Activated naive CD4-positive, alpha-beta T cell treated with anti-CD3 and anti-CD28 coated beads, Interleukin-2, amount 50 U/mL, for 24 hours (primary cell): ENCODE results near the gene SEPTIN1.
"Not testable (repeated sequence)": the region's sequence is repeated elsewhere in the genome, so short reads cannot be mapped to it uniquely, and the experiment has no call there.

Experiments used
- H3K27ac Mint-ChIP-seq: one replicate; pipeline ENCODE4 v1.8.0; 2021; ENCODE audit warnings: mild to moderate bottlenecking, mixed read lengths
- H3K27me3 Mint-ChIP-seq: one replicate; pipeline ENCODE4 v1.8.0; 2021; ENCODE audit warnings: mixed read lengths
- H3K36me3 Mint-ChIP-seq: one replicate; pipeline ENCODE4 v1.8.0; 2021; ENCODE audit warnings: mixed read lengths
- H3K4me1 Mint-ChIP-seq: one replicate; pipeline ENCODE4 v1.8.0; 2021; ENCODE audit warnings: mixed read lengths
- H3K4me3 Mint-ChIP-seq: one replicate; pipeline ENCODE4 v1.8.0; 2021; ENCODE audit warnings: mild to moderate bottlenecking, mixed read lengths
- H3K9me3 Mint-ChIP-seq: one replicate; pipeline ENCODE4 v1.8.0; 2021; ENCODE audit warnings: mixed read lengths

Gene SEPTIN1

DNA sequence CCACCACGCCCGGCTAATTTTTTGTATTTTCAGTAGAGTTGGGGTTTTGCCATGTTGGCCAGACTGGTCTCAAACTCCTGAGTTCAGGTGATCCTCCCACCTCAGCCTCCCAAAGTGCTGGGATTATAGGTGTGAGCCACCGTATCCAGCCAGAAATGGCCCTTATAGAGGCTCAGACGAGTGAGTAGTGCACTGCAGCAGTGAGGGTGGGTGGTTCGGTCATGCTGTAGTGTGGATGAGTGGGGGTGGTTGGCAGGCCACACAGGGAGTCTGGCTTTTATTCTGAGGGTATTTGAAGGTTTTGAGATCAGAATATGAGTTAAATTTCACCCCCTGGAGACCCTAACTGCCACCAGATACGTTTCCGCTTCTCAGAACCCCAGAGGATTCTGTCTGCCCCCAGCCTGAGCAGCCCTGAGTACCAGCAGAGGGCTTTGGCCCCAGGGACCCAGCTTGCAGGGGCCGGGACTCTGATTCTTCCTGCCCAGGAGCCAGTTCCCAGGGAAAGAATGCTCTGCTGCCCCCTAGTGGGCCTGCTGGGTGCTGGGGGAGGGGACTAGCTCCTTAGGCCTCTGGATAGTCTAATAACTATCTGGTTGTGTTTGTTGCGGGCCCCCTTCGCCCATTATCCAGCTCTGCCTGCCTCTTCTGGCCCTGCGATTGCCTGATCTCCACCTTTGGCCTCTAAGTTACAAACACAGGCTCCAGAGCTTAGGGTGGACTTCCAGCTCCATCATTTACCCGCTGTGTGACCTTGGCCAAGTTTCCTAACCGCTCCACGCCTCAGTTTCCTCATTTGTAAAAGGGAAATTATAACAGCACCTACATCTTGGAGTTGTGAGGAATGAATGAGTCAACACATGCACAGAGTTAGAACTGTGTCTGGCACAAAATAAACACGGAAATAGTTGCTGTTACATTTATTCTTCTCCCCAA lies 27.0 kb upstream of the SEPTIN1 start:
- no peaks in the 10 kb centered on the region for H3K9me3 Mint-ChIP-seq
- H3K4me1 Mint-ChIP-seq, result peaks cover 32% of the 10 kb centered on the region
- peak overlapping the region; percentile 81 for H3K4me3 Mint-ChIP-seq
- peaks cover 5% of the 10 kb centered on the region for H3K36me3 Mint-ChIP-seq
- no peak overlapping the region for H3K27ac Mint-ChIP-seq
- no peaks in the 10 kb centered on the region for H3K27me3 Mint-ChIP-seq

DNA sequence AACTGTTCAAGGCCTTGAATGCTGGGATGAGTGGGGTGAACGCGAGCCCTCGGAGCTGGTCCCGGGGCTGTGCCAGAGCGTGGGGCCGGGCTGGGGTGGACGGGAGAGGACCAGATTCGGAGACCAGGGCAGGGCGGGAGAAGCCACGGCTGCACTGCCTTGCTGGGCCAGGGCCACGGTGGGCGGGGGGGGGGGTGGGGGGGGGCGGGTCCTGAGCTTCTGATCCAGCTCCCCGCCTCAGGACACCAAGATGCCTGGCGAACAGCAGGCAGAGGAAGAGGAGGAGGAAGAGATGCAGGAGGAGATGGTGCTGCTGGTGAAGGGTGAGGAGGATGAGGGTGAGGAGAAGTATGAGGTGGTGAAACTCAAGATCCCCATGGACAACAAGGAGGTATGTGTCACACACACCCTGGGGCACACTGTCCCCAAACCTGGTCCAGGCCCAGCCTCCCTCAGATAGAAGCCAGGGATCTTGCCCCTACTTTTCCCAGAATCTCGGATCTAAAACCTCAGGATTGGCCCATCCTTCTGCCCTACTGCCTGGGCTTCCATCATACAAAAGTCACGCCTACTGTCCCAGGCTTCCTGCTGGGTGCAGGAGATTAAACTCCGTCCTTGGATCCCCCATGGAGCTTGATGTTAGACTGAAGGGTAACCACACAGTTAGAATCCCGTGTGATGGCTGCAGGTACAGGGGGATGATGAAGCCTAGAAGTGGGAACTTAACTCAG lies 25.6 kb upstream of the SEPTIN1 start:
- Mint-ChIP-seq H3K27ac (peak overlapping the region; percentile 79), H3K36me3 (peaks cover 5% of the 10 kb centered on the region), H3K9me3 (no peaks in the 10 kb centered on the region), H3K4me1 (peaks cover 27% of the 10 kb centered on the region), H3K4me3 (peak overlapping the region; percentile 81), H3K27me3 (no peaks in the 10 kb centered on the region)

DNA sequence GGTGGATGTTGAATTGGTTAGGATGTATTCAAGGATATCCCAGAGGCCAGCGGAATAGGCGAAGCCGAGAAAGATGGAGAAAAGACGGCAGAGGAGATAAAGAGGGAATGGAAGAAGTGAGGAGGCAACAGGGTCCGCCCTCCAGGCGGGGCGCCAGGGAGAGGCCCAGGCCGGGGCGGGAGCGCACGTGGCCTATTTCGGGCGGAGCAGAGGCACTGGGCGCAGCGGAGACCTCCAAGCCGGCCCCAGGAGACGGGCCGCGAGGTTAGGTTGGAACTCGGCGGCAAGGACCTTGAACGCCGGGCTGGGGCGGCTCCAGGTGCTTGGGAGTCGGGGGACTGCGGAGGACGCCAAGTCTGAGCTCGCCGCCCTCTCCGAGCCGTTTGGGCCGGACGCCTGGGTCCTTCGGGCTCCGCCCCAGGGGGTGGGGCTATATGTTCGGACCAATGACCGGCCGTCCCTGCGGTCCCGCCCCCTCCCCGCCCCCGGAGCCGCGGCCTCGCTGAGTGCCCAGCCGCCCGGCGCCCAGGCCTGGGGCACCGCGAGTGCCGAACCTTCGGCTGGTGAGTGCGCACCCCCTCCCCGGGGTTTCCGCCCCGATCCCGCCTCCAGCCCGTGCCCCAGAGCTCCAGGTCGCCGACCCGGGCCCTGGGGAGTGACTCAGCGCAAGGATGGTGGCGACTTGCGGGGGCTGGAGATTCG lies 24.9 kb upstream of the SEPTIN1 start, which contains the start of gene ZNF771:
Gene ZNF771 (plus strand): TSS at position 505 of the 702 bp plus-strand sequence. CDS start 448 bp downstream, outside the sequence.
- peaks cover 27% of the 10 kb centered on the region for H3K4me1 Mint-ChIP-seq
- H3K9me3 Mint-ChIP-seq, result no peaks in the 10 kb centered on the region
- peak within 1 kb of the TSS; percentile 95 for H3K4me3 Mint-ChIP-seq
- H3K27ac Mint-ChIP-seq, result peak within 1 kb of the TSS; percentile 100
- H3K36me3 Mint-ChIP-seq, result peaks cover 5% of the 10 kb centered on the region
- H3K27me3 Mint-ChIP-seq, result no peaks in the 10 kb centered on the region

DNA sequence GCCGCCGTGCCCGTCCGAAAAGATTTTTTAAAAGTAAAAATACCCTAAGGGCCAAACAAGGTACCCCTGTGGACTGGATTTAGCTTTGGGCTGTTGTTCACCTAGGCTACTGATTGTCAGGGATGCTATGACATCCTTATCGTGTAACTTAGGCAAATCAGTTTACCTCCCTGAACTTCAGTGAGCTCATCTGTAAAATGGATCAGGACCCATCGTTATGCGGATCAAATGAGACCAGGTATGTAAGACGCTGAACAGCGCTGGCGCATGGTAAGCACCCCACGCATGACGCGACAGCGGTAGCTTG lies 24.4 kb upstream of the SEPTIN1 start:
- Mint-ChIP-seq H3K4me1 (peaks cover 24% of the 10 kb centered on the region), H3K27ac (peak overlapping the region; percentile 100), H3K9me3 (no peaks in the 10 kb centered on the region), H3K4me3 (peak overlapping the region; percentile 95), H3K27me3 (no peaks in the 10 kb centered on the region), H3K36me3 (peaks cover 2% of the 10 kb centered on the region)

DNA sequence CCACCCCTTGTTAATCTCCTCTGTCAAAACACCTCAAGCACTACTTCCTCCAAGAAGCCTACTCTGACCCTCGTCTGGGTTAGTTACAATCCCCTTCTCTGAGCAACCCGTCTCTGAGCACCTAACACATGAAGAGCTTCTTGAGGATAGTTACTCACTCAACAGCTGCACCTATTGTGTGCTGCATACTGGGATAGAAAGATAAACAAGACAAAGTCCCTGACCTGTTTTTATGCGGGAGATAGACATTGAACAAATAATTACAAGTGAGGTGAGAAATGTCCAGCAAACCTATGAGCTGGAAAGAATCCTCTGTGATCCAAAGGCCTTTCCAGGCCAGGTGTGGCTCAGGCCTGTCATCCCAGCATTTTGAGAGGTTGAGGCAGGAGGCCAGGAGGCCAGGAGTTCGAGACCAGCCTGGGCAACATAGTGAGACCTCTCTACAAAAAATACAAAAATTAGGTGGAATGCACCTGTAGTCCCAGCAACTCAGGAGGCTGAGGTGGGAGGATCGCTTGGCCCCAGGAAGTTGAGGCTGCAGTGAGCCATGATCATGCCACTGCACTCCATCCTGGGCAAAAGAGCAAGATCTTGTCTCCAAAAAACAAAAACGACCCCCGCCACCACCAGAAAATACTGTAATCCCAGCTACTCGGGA lies 19.5 kb upstream of the SEPTIN1 start:
- Mint-ChIP-seq H3K36me3 (peaks cover 2% of the 10 kb centered on the region), H3K27ac (peak overlapping the region; percentile 72), H3K9me3 (no peaks in the 10 kb centered on the region)

DNA sequence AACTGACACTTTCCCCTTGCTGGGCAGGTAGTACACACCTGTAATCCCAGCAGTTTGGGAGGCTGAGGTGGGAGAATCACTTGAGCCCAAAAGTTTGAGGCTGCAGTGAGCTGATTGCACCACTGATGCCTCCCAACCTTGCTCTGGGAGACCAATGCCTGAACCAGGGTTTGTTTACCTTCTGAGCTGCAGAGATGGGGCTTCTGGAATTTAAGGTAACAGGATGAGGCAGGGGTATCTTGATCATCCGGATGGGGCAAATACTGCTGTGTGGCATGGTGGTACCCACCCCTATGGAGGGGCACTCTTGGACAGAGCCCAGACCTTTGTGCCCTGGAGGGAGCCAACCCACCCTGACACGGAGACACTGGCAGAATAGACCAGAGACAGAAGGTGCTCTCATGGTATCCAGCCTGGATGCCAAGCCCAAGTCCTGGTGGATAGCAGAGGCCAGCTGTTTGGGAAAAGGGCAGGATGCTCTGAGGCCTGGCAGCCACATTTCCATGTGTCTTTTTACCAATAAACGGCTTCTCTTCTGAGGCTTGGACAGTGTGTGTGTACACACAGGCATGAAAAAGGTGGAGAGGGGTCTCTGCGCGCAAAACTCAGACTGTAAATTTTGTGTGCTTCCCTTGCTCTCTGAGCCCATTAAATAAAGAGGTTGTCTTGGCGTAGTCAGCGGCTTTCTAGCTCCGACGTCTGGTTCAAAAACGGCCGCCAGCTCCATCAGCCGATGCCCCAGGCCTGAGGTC lies 17.2 kb upstream of the SEPTIN1 start:
- Mint-ChIP-seq H3K27ac (peak overlapping the region; percentile 79), H3K4me3 (peak overlapping the region; percentile 89), H3K27me3 (no peaks in the 10 kb centered on the region), H3K9me3 (no peaks in the 10 kb centered on the region), H3K36me3 (peaks cover 2% of the 10 kb centered on the region), H3K4me1 (peaks cover 43% of the 10 kb centered on the region)

More for the DNA sequence above, 19.5 kb upstream of the SEPTIN1 start:
- H3K4me1 Mint-ChIP-seq, result peaks cover 33% of the 10 kb centered on the region
- H3K4me3 Mint-ChIP-seq, result peak overlapping the region; percentile 89
- no peaks in the 10 kb centered on the region for H3K27me3 Mint-ChIP-seq

DNA sequence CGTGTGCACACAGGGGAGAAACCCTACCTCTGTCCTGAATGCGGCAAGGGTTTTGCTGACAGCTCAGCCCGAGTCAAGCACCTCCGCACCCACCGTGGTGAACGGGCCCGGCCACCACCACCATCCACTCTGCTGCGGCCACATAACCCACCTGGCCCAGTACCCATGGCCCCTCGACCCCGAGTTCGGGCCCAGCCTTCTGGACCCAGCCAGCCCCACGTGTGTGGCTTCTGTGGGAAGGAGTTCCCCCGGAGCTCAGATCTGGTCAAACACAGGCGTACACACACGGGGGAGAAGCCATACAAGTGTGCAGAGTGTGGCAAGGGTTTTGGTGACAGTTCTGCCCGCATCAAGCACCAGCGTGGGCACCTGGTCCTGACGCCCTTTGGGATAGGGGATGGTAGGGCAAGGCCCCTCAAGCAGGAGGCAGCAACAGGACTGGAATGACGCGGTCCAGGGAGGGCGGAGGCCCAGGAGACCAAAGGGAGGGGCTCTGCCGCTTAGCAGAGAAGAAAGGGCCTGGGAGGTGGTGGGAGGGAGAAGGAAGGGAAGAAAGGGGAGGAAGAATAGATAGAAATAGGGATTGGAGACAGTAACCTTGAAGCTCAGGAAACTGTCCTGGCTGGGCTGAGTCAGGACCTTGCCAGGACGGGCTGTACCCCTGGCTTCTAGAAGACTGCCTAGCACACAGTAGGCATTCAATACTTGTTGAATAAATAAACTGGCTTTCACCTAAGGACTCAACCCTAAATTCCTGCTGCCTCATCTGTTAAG lies 16.5 kb upstream of the SEPTIN1 start:
- Mint-ChIP-seq H3K36me3 (peaks cover 2% of the 10 kb centered on the region), H3K4me1 (peaks cover 48% of the 10 kb centered on the region), H3K27ac (no peak overlapping the region), H3K9me3 (no peaks in the 10 kb centered on the region), H3K4me3 (peak overlapping the region; percentile 89), H3K27me3 (no peaks in the 10 kb centered on the region)

DNA sequence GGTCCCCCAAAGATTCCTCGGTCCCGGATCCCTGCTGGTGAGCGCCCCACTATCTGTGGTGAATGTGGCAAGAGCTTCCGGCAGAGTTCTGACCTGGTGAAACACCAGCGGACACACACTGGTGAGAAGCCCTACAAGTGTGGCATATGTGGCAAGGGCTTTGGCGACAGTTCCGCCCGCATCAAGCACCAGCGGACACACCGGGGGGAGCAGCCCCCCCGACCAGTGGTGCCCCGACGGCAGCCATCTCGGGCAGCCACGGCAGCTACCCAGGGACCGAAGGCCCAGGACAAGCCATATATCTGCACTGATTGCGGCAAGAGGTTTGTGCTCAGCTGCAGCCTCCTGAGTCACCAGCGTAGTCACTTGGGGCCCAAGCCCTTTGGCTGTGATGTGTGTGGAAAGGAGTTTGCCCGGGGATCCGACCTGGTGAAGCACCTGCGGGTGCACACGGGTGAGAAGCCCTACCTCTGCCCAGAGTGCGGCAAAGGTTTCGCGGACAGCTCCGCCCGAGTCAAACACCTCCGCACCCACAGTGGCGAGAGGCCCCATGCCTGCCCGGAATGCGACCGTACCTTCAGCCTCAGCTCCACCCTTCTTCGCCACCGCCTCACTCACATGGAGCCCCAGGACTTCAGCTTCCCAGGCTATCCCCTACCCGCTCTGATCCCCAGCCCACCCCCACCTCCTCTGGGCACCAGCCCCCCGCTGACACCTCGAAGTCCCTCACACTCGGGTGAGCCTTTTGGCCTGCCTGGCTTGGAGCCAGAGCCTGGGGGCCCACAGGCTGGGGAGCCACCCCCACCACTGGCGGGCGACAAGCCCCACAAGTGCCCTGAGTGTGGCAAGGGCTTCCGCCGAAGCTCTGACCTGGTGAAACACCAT lies 15.7 kb upstream of the SEPTIN1 start:
- H3K4me1 Mint-ChIP-seq, result peaks cover 48% of the 10 kb centered on the region

DNA sequence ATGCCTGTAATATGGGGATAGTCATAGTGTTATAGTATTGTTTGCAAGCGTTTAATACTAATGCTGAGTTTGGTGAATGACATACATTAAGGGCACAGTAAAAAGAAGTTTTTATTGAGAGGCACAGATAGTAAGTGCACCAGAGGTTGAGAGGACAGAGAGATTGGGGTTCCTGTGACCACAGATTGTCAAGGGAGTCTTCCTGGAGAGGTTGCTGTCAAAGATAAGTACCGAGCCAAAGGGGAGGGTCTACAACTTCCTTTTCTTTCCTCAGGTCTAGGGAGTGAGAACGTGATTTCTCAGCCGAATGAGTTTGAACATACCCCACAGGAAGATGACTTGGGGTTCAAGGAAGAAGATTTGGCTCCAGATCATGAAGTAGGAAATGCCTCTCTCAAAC lies 14.7 kb upstream of the SEPTIN1 start:
- Mint-ChIP-seq H3K27ac (peak overlapping the region; percentile 89), H3K4me1 (peaks cover 48% of the 10 kb centered on the region)

More for the DNA sequence above, 15.7 kb upstream of the SEPTIN1 start:
- Mint-ChIP-seq H3K4me3 (no peak overlapping the region), H3K9me3 (no peaks in the 10 kb centered on the region), H3K27ac (no peak overlapping the region), H3K27me3 (no peaks in the 10 kb centered on the region), H3K36me3 (peaks cover 2% of the 10 kb centered on the region)

DNA sequence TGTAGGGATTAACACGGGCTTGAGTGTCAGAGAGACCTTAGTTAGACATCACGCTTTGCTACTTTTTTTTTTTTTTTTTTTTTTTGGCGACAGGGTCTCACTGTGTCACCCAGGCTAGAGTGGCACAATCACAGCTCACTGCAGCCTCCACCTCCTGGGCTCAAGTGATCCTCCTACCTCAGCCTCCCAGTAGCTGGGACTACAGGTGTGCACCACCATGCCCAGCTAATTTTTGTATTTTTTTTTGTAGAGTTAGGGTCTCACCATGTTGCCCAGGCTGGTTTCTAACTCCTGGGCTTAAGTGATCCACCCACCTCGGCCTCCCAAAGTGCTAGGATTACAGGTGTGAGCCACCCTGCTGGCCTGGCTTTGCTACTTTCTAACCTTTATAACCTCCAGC lies 14.3 kb upstream of the SEPTIN1 start:
- Mint-ChIP-seq H3K4me1 (peaks cover 45% of the 10 kb centered on the region), H3K4me3 (peak overlapping the region; percentile 91), H3K27ac (peak overlapping the region; percentile 86)
- H3K27me3 Mint-ChIP-seq, H3K9me3 Mint-ChIP-seq, H3K36me3 Mint-ChIP-seq: not testable (repeated sequence)

More for the DNA sequence above, 14.7 kb upstream of the SEPTIN1 start:
- Mint-ChIP-seq H3K4me3 (peak overlapping the region; percentile 66), H3K9me3 (no peaks in the 10 kb centered on the region), H3K36me3 (peaks cover 2% of the 10 kb centered on the region), H3K27me3 (no peaks in the 10 kb centered on the region)

DNA sequence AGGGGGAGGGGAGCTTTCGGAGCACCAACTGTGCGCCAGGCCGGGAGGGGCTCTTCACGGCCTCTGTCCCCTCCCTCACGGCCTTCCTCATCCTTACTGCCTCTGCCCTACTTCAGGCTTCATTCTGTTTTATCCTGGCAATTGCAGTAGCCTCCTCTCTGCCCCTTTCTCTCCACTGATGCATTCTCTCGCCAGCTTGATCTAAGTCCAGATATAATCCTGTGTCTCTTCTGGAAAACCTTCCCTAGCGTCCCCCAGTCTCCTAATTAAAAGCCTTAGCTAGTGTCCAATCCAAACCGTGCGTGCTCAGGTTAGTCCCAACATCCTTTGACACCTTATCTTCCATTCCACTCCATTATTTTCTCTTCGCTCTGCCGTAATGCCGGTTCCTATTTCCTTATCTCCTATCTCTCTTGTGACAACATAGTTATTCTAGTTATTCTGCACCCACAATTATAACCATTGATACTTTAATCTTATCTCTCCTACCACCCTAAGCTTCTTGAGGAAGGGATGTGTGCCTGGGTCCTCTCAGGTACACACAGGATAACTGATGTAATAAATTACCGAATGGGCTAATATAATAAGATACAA lies 13.7 kb upstream of the SEPTIN1 start:
- H3K27me3 Mint-ChIP-seq, result no peaks in the 10 kb centered on the region
- peaks cover 2% of the 10 kb centered on the region for H3K36me3 Mint-ChIP-seq
- H3K27ac Mint-ChIP-seq, result peak overlapping the region; percentile 86
- peaks cover 40% of the 10 kb centered on the region for H3K4me1 Mint-ChIP-seq
- peak overlapping the region; percentile 91 for H3K4me3 Mint-ChIP-seq
- no peaks in the 10 kb centered on the region for H3K9me3 Mint-ChIP-seq

DNA sequence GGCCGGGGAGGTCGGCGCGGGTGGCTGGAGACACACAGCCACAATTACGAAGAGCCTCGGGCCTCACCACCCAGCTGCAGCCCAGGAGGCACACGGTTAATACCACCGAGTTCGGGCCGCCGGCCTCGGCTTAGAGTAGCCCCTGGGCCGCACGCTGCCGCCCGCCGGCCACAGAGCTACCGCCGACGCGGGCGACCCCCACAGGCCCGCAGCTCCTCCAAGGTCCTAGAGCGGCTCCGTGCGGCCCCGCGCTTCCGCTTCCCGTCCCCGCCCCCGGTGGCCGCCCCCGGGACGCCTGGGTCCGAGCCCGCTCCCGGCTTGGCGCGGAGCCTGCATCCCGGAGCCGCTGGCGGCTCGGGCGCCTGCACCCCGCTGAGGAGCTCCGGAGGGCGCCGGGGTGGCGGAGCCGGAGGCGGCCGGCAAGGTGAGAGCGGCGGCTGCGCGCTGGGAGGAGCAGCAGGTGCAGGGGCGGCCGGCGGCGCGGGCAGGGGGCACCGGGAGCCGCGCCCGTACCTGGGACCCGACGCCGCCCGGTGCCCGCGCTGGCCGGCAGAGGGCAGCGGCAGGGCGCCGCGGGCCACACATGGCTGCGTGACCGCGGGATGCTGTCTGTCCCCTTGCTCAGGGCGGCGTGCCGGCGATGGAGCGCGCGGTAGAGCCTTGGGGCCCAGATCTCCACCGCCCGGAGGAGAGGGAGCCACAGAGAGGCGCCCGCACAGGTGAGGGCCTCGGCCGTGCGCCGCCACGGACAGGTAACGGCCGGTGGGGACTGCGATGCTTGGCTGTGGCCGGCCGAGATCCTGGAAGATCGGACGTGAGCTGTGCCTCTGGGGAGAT lies 13.0 kb upstream of the SEPTIN1 start, which contains the start of gene ZNF48:
Gene ZNF48 (plus strand): TSS at position 266 of the 837 bp plus-strand sequence. CDS start 375 bp downstream, at position 641.
- peaks cover 2% of the 10 kb centered on the region for H3K36me3 Mint-ChIP-seq
- H3K4me1 Mint-ChIP-seq, result peaks cover 40% of the 10 kb centered on the region
- no peaks in the 10 kb centered on the region for H3K9me3 Mint-ChIP-seq
- no peaks in the 10 kb centered on the region for H3K27me3 Mint-ChIP-seq
- peak within 1 kb of the TSS; percentile 91 for H3K4me3 Mint-ChIP-seq
- peak within 1 kb of the TSS; percentile 86 for H3K27ac Mint-ChIP-seq
